GM12878 (cell line): Measurements from ENCODE around the gene CD300A. TPM values are rescaled to one million over a fixed set of nuclear protein-coding genes. Genes with fewer than 3 reads are reported as not detected.

Source experiments
- ATAC-seq: fragments of 200-7000 bp; cut with Tn5 transposase; 3 replicates; pipeline ENCODE4 v1.9.1; 2020; ENCODE audit warnings: mild to moderate bottlenecking, moderate library complexity
- BruUV-seq: library from RNA; stranded (reverse); fragments of 400-500 nt; replicated peaks from 2 replicates; lab custom pipeline; 2021; lab: Mats Ljungman, UMichigan
- CTCF ChIA-PET: fragments of 300-600 bp; sonication (Branson Sonifier 250); formaldehyde crosslinking; extraction: SDS; loops from one replicate; lab custom pipeline; 2021; ENCODE audit warnings: inconsistent platforms; lab: Yijun Ruan, JAX
- POLR2A ChIA-PET: fragments of 350-600 bp; formaldehyde crosslinking; extraction: SDS; loops from one replicate; lab custom pipeline; 2021; ENCODE audit warnings: inconsistent platforms; lab: Charles Lee
- RAD21 ChIA-PET: fragments of 300-600 bp; sonication (Branson Sonifier 250); formaldehyde crosslinking; loops from one replicate; lab custom pipeline; 2023; ENCODE audit warnings: antibody characterized with exemption; ENCODE audit not compliant: unreplicated experiment; lab: Charles Lee
- SMC1A ChIA-PET: fragments of 300-600 bp; sonication (Branson Sonifier 250); formaldehyde crosslinking; loops from one replicate; lab custom pipeline; 2023; ENCODE audit not compliant: unreplicated experiment, uncharacterized antibody; lab: Charles Lee
- DNase-seq: peaks from one replicate; pipeline ENCODE4 v3.0.0-alpha.2; 2011; ENCODE audit warnings: low read depth, low spot score
- FAIRE-seq: peaks from 3 replicates; lab custom pipeline; 2011; peaks lifted over from hg19 to GRCh38; lab: Jason Lieb, UNC
- H2AFZ ChIP-seq: 2 replicates; pipeline ENCODE4 v1.6.0; 2011; ENCODE audit warnings: low read depth, low read length, control low read depth; ENCODE audit not compliant: control insufficient read depth
- H3K27ac ChIP-seq: 2 replicates; pipeline ENCODE4 v1.5.1; 2011; ENCODE audit warnings: control low read depth; ENCODE audit not compliant: control insufficient read depth, insufficient read depth
- H3K27me3 ChIP-seq, 2 experiments: replicated peaks in 1 of 2; 2 replicates each; pipeline versions ENCODE4 v1.6.0 to v1.6.1; 2011; ENCODE audit warnings: low read length in 1 of 2; ENCODE audit not compliant: control insufficient read depth in 2 of 2, insufficient read depth in 2 of 2
- H3K36me3 ChIP-seq, 2 experiments: 2 replicates each; pipeline ENCODE4 v1.5.1; 2011; ENCODE audit warnings: low read length in 1 of 2; ENCODE audit not compliant: control insufficient read depth in 2 of 2, insufficient read depth in 2 of 2
- H3K4me1 ChIP-seq: 2 replicates; pipeline ENCODE4 v1.6.1; 2011; ENCODE audit warnings: mild to moderate bottlenecking, low read length, moderate library complexity, mixed read lengths; ENCODE audit not compliant: control insufficient read depth, insufficient read depth
- H3K4me2 ChIP-seq: 2 replicates; pipeline ENCODE4 v1.6.0; 2011; ENCODE audit warnings: control low read depth; ENCODE audit not compliant: control insufficient read depth, insufficient read depth
- H3K4me3 ChIP-seq: fragments of 200-600 bp; sonication (generic); 2 replicates; pipeline ENCODE4 v1.5.1; 2016
- H3K79me2 ChIP-seq: 2 replicates; pipeline ENCODE4 v1.6.0; 2011; ENCODE audit warnings: low read length; ENCODE audit not compliant: control insufficient read depth, insufficient read depth
- H3K9ac ChIP-seq: 2 replicates; pipeline ENCODE4 v1.8.0; 2011; ENCODE audit warnings: low read length, control low read depth, mixed read lengths; ENCODE audit not compliant: control insufficient read depth, insufficient read depth
- H3K9me3 ChIP-seq: replicated peaks from 3 replicates; pipeline ENCODE4 v1.5.1; 2011; ENCODE audit warnings: mild to moderate bottlenecking, low read length; ENCODE audit not compliant: control insufficient read depth, insufficient read depth
- H4K20me1 ChIP-seq: 2 replicates; pipeline ENCODE4 v1.6.0; 2011; ENCODE audit not compliant: control insufficient read depth, insufficient read depth
- ASH2L ChIP-seq: fragments of 300-600, 200-600 bp; sonication (generic); IDR thresholded peaks from 2 replicates; pipeline ENCODE4 v1.6.1; 2017; ENCODE audit warnings: low read depth, mild to moderate bottlenecking, borderline replicate concordance
- CBX5 ChIP-seq: sonication (generic); IDR thresholded peaks from 2 replicates; pipeline ENCODE4 v1.6.1; 2016; ENCODE audit warnings: low read depth, moderate library complexity, mild to moderate bottlenecking, inconsistent platforms
- HDAC6 ChIP-seq: fragments of 200-600 bp; sonication (generic); IDR thresholded peaks from one replicate; pipeline ENCODE4 v1.8.0; 2017; ENCODE audit warnings: antibody characterized with exemption; ENCODE audit not compliant: unreplicated experiment
- NR2C2 ChIP-seq: IDR thresholded peaks from 2 replicates; pipeline ENCODE4 v1.6.1; 2011; ENCODE audit warnings: borderline replicate concordance, low read depth; ENCODE audit not compliant: control insufficient read depth, insufficient read length
- NR2F1 ChIP-seq: fragments of 450-650 bp; conservative IDR thresholded peaks from 2 replicates; pipeline ENCODE4 v1.6.1; 2017; ENCODE audit warnings: mild to moderate bottlenecking
- POLR2AphosphoS2 ChIP-seq: IDR thresholded peaks from 2 replicates; pipeline ENCODE4 v1.6.1; 2011; ENCODE audit warnings: low read depth, mild to moderate bottlenecking, low read length, improper control_type of control experiment, moderate library complexity
- WGBS: methylation state at CpG from one replicate; pipeline ENCODE4 v1.1.6; 2016; ENCODE audit warnings: low lambda C conversion rate; ENCODE audit not compliant: insufficient replicate concordance, insufficient coverage; ENCODE audit errors: missing lambda C conversion rate; 5-methylcytosine and 5-hydroxymethylcytosine counted together
- in situ Hi-C: fragments of 300-500 bp; cut with MboI; formaldehyde crosslinking; loops from 9 replicates; pipeline ENCODE4 v1.14.3; 2018; ENCODE audit warnings: mixed read lengths
- intact Hi-C: fragments of 100-400 bp; cut with micrococcal nuclease; formaldehyde crosslinking; loops from one replicate; pipeline ENCODE4 v1.14.2; 2022; ENCODE audit not compliant: unreplicated experiment
- polyA plus RNA-seq, 11 experiments: library from polyadenylated mRNA; depleted of rRNA in 4 of 11; unstranded in 6 of 11; stranded (reverse) in 5 of 11; fragments of >200 nt; fragmentation: Nextera tagmentation in 4 of 11; fragmentation: Illumina TruSeq in 1 of 11; extraction: Ambion mirVana in 4 of 11; extraction: Trizol in 1 of 11; gene quantifications; 1 replicate in 1 of 11; 2 replicates in 10 of 11; pipeline versions ENCODE4 v1.2.1 to v1.2.3, GENCODE V29; 2011 to 2016; ENCODE audit warnings: inconsistent platforms in 2 of 11, missing spikeins in 2 of 11, low read depth in 1 of 11
- total RNA-seq, 4 experiments: library from RNA; depleted of rRNA in 3 of 4; stranded (reverse); fragments of >200 nt in 3 of 4; fragmentation: Illumina TruSeq in 1 of 4; extraction: Trizol in 1 of 4; gene quantifications; 2 replicates each; pipeline versions ENCODE4 v1.2.1 to v1.2.3, GENCODE V29; 2013 to 2021
- TF ChIP-seq, protein P1 (sequence below): fragments of 450-650 bp; IDR thresholded peaks from 2 replicates; pipeline ENCODE4 v1.6.1; 2017; ENCODE audit warnings: antibody characterized with exemption, mild to moderate bottlenecking, moderate library complexity

The CD300A gene
- total and polyA plus RNA-seq, 10 of the 15 experiments (the other 5 are each of a cell fraction or from before 2014, with no cell fraction given), result 10.6 to 128 (median 36.1) TPM

DNA sequence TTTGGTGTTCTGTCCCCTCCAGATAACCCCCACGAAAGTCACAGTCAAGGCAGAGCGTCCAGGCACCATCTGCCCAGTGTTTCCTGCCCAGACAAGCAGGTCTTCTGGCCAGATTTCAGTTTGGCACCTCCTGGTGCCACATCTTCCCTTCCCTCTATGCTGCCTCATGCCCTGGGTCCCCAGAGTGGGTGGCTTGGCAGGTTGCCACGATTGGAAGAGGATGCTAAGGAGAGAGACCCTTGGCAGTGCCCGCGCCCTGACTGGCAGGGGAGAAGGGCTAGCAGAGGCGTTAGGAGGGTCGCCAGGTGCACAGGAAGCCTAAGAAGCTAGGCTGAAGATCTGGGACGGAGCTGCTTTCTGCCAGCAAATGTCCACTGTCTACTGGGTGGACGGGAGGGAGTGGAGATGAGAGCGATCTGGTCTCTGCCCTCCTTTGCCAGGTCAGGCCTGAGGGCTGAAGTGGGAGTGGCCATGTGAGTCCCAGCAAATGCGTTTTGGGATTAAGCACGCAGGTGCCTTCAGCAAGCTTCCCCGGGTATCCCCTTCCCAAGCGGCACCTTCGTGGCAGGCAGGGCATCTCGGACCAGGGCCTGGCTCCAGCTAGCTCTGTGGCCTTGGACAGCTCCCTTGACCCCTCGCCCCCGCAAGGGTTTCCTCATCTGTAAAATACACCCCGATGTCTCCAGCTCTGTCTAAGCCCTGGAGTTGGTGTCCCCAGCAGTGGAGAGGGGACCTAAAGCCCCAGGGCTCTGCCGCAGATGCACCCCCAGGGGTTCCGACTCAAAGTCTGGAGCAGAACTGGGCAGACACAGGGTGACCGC is 13.4 kb upstream of the CD300A start:
- Histone ChIP-seq H3K4me3 (0 out of 2 replicates have a peak overlapping the region, but pooled peaks have one; percentile 16), H3K27ac (no peak overlapping the region), H3K36me3 (no peaks in the 10 kb centered on the region), H3K27me3 (peaks cover 0 to 2% of the 10 kb centered on the region in 2 experiments; a peak in 2 of 4 replicates), H3K9ac (no peak overlapping the region), H3K4me1 (peaks cover 14% of the 10 kb centered on the region), H3K4me2 (peak overlapping the region; percentile 76; the same call in 1 of the 2 replicates), H3K79me2 (no peaks in the 10 kb centered on the region), H3K9me3 (no peaks in the 10 kb centered on the region), H2AFZ (no peak overlapping the region), H4K20me1 (no peaks in the 10 kb centered on the region)
- BruUV-seq, result no TSS peak
- TF ChIP-seq NR2F1 (0 out of 2 replicates have a peak, but pooled peaks have one; percentile 11), POLR2AphosphoS2 (no peak), CBX5 (no peak), HDAC6 (no peak), ASH2L (no peak), NR2C2 (no peak)
- TF ChIP-seq, protein P1, sequence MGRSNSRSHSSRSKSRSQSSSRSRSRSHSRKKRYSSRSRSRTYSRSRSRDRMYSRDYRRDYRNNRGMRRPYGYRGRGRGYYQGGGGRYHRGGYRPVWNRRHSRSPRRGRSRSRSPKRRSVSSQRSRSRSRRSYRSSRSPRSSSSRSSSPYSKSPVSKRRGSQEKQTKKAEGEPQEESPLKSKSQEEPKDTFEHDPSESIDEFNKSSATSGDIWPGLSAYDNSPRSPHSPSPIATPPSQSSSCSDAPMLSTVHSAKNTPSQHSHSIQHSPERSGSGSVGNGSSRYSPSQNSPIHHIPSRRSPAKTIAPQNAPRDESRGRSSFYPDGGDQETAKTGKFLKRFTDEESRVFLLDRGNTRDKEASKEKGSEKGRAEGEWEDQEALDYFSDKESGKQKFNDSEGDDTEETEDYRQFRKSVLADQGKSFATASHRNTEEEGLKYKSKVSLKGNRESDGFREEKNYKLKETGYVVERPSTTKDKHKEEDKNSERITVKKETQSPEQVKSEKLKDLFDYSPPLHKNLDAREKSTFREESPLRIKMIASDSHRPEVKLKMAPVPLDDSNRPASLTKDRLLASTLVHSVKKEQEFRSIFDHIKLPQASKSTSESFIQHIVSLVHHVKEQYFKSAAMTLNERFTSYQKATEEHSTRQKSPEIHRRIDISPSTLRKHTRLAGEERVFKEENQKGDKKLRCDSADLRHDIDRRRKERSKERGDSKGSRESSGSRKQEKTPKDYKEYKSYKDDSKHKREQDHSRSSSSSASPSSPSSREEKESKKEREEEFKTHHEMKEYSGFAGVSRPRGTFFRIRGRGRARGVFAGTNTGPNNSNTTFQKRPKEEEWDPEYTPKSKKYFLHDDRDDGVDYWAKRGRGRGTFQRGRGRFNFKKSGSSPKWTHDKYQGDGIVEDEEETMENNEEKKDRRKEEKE, result no peak
- 43% methylated on average over 22 of the region's 22 CpGs for WGBS
- ChIA-PET CTCF (interaction anchor here (1.4 to 10.5 kb wide), 10 partner anchors 9 to 85 kb away, joined by 4 to 314 read pairs (median 9); partner anchors contain the start of genes CD300LB and GPR142), RAD21 (interaction anchor here (0.8 to 7.1 kb wide), 12 partner anchors 10 to 242 kb away, joined by 3 to 83 read pairs (median 4); partner anchors contain the start of genes CD300LB and GPR142), POLR2A (interaction anchor here (0.6 kb wide), 1 partner anchor 85 kb away, joined by 3 read pairs; no protein-coding TSS in a partner anchor), SMC1A (interaction anchor here (0.8 to 3.7 kb wide), 6 partner anchors 10 to 59 kb away, joined by 3 to 12 read pairs (median 6); no protein-coding TSS in a partner anchor)
- no peak for DNase-seq
- ATAC-seq, result no peak
- intact Hi-C loops, result no loop called here
- FAIRE-seq, result no peak
- in situ Hi-C loops, result no loop called here
